Endothelial cell of umbilical vein (primary cell): Measurements from ENCODE around the gene CLPX. TPM values are rescaled to one million over a fixed set of nuclear protein-coding genes. Genes with fewer than 3 reads are reported as not detected.

Experiments used
- BruUV-seq: library from RNA; stranded (reverse); fragments of 400-500 nt; replicated peaks from 2 replicates; lab custom pipeline; 2021; lab: Mats Ljungman, UMichigan
- CTCF ChIA-PET: fragments of 300-600, 350-600 bp; sonication (Branson Sonifier 250); formaldehyde crosslinking; loops from one replicate; lab custom pipeline; 2021; ENCODE audit warnings: antibody characterized with exemption, inconsistent platforms; lab: Charles Lee
- POLR2A ChIA-PET: fragments of 300-600, 350-600 bp; sonication (Branson Sonifier 250); formaldehyde crosslinking; loops from one replicate; lab custom pipeline; 2021; ENCODE audit warnings: antibody characterized with exemption, inconsistent platforms; lab: Charles Lee
- DNase-seq: peaks from one replicate; pipeline ENCODE4 v3.0.0-alpha.2; 2011; ENCODE audit warnings: low read depth, low spot score
- FAIRE-seq: peaks from 2 replicates; lab custom pipeline; 2011; peaks lifted over from hg19 to GRCh38; lab: Jason Lieb, UNC
- H2AFZ ChIP-seq: 2 replicates; pipeline ENCODE4 v1.6.0; 2012; ENCODE audit warnings: low read depth, low read length, control low read depth, inconsistent platforms
- H3K27ac ChIP-seq: 2 replicates; pipeline ENCODE4 v1.5.1; 2011; ENCODE audit warnings: low read depth, mild to moderate bottlenecking, control low read depth, low read length, moderate library complexity; ENCODE audit not compliant: insufficient read depth
- H3K27me3 ChIP-seq, 2 experiments: 2 replicates each; pipeline versions ENCODE4 v1.6.0 to v1.6.1; 2011; ENCODE audit warnings: low read length in 2 of 2, mixed read lengths in 1 of 2; ENCODE audit not compliant: control insufficient read depth in 2 of 2, insufficient read depth in 2 of 2
- H3K36me3 ChIP-seq, 2 experiments: 2 replicates in 1 of 2; 3 replicates in 1 of 2; pipeline ENCODE4 v1.5.1; 2011; ENCODE audit warnings: low read length in 2 of 2, mild to moderate bottlenecking in 1 of 2, moderate library complexity in 1 of 2; ENCODE audit not compliant: control insufficient read depth in 2 of 2, insufficient read depth in 2 of 2; ENCODE audit errors: extremely low read depth in 1 of 2
- H3K4me1 ChIP-seq: 3 replicates; pipeline ENCODE4 v1.5.1; 2011; ENCODE audit warnings: mild to moderate bottlenecking, low read length; ENCODE audit not compliant: control insufficient read depth, insufficient read depth; ENCODE audit errors: extremely low read depth
- H3K4me2 ChIP-seq: 2 replicates; pipeline ENCODE4 v1.6.1; 2011; ENCODE audit warnings: low read length, control low read depth, mixed read lengths; ENCODE audit not compliant: insufficient read depth
- H3K4me3 ChIP-seq, 3 experiments: fragments of 200-600 bp in 1 of 3; sonication (generic), shearing (Covaris generic) in 1 of 3; replicated peaks in 1 of 3; 2 replicates each; pipeline ENCODE4 v1.5.1; 2011 to 2016; ENCODE audit warnings: control low read depth in 3 of 3, low read length in 3 of 3, mild to moderate bottlenecking in 2 of 3, inconsistent platforms in 1 of 3, low read depth in 1 of 3, moderate library complexity in 1 of 3; ENCODE audit not compliant: insufficient read depth in 1 of 3
- H3K79me2 ChIP-seq: 2 replicates; pipeline ENCODE4 v1.6.0; 2012; ENCODE audit warnings: low read length, inconsistent platforms; ENCODE audit not compliant: control insufficient read depth, insufficient read depth
- H3K9ac ChIP-seq: replicated peaks from 2 replicates; pipeline ENCODE3; 2011; ENCODE audit warnings: low read length, control low read depth; ENCODE audit not compliant: insufficient read depth; ENCODE audit errors: extremely low read depth
- H3K9me1 ChIP-seq: replicated peaks from 3 replicates; pipeline ENCODE4 v1.6.0; 2011; ENCODE audit warnings: mild to moderate bottlenecking, low read length; ENCODE audit not compliant: control insufficient read depth, insufficient read depth; ENCODE audit errors: extremely low read depth
- H3K9me3 ChIP-seq: replicated peaks from 2 replicates; pipeline ENCODE4 v1.5.1; 2012; ENCODE audit warnings: low read length, inconsistent platforms; ENCODE audit not compliant: control insufficient read depth, insufficient read depth
- H4K20me1 ChIP-seq: replicated peaks from 2 replicates; pipeline ENCODE3; 2011; ENCODE audit warnings: mild to moderate bottlenecking, low read length; ENCODE audit not compliant: control insufficient read depth, insufficient read depth; ENCODE audit errors: extremely low read depth
- CTCF ChIP-seq, 2 donors: IDR thresholded peaks; 1 replicate in 1 of 2; 2 replicates in 1 of 2; pipeline ENCODE4 v1.5.1; 2011; ENCODE audit warnings: low read length in 2 of 2, mild to moderate bottlenecking in 2 of 2, moderate library complexity in 2 of 2, control low read depth in 1 of 2, inconsistent platforms in 1 of 2, low read depth in 1 of 2; ENCODE audit not compliant: insufficient read depth in 1 of 2; ENCODE audit errors: extremely low read depth in 1 of 2
- EZH2 ChIP-seq: IDR thresholded peaks from 2 replicates; pipeline ENCODE4 v1.6.1; 2012; ENCODE audit warnings: borderline replicate concordance, low read depth, mild to moderate bottlenecking, moderate library complexity, low read length, inconsistent platforms; ENCODE audit not compliant: severe bottlenecking
- FOS ChIP-seq: IDR thresholded peaks from 2 replicates; pipeline ENCODE4 v1.6.1; 2011; ENCODE audit warnings: mild to moderate bottlenecking, low read length, moderate library complexity, borderline replicate concordance; ENCODE audit not compliant: insufficient read depth
- GATA2 ChIP-seq: IDR thresholded peaks from 2 replicates; pipeline ENCODE4 v1.7.0; 2011; ENCODE audit warnings: low read depth, mild to moderate bottlenecking, moderate library complexity, mixed read lengths, low read length; ENCODE audit not compliant: insufficient read length, insufficient read depth
- MAX ChIP-seq: IDR thresholded peaks from 2 replicates; pipeline ENCODE4 v1.6.1; 2011; ENCODE audit not compliant: insufficient read depth, insufficient read length
- POLR2A ChIP-seq: IDR thresholded peaks from 2 replicates; pipeline ENCODE4 v1.6.1; 2012; ENCODE audit warnings: low read depth, mild to moderate bottlenecking, control low read depth, low read length
- POLR2AphosphoS5 ChIP-seq: IDR thresholded peaks from 2 replicates; pipeline ENCODE4 v1.6.1; 2012; ENCODE audit warnings: low read depth, mild to moderate bottlenecking, control low read depth, low read length, moderate library complexity; ENCODE audit not compliant: insufficient read depth
- dilution Hi-C: fragments of 300-500 bp; cut with MboI; formaldehyde crosslinking; loops from one replicate; pipeline ENCODE4 v1.15.0; 2019; ENCODE audit warnings: low sequenced_read_pairs; ENCODE audit not compliant: extremely low pct_ligation_motif_present
- intact Hi-C: fragments of 100-400 bp; cut with micrococcal nuclease; formaldehyde crosslinking; loops from one replicate; pipeline ENCODE4 v1.10.0; 2022
- polyA plus RNA-seq, 4 experiments: library from polyadenylated mRNA; depleted of rRNA in 3 of 4; stranded (reverse) in 3 of 4; unstranded in 1 of 4; fragments of >200 nt; gene quantifications; 2 replicates each; pipeline versions ENCODE4 v1.2.1 to v1.2.3, GENCODE V29; 2011 to 2012; ENCODE audit warnings: missing spikeins in 1 of 4
- total RNA-seq: library from RNA; stranded (reverse); gene quantifications from 2 replicates; pipeline ENCODE4 v1.2.3, GENCODE V29; 2021

Gene CLPX
- total and polyA plus RNA-seq, 2 donors (not counting 3 experiments of a cell fraction or from before 2014, with no cell fraction given), result 11.1 to 41.4 TPM

GRCh38 chr15:65133548-65134200 lies 51.5 kb downstream of the CLPX start, which contains the start of gene PDCD7:
TSS of gene PDCD7 (minus strand) at chr15:65133808. CDS start at chr15:65133781, 27 bp downstream.
- POLR2A ChIA-PET, result interaction anchor here (0.7 kb wide), 1 partner anchor 52 kb away, joined by 12 read pairs; the partner anchor contains the start of gene CLPX
- Histone ChIP-seq H3K9me1 (no peaks in the 10 kb centered on the region), H3K27me3 (no peaks in the 10 kb centered on the region), H3K4me1 (peaks cover 10% of the 10 kb centered on the region), H3K4me3 (peak within 1 kb of the TSS; percentile 29 to 94 (median 72)), H3K27ac (peak within 1 kb of the TSS; percentile 46), H2AFZ (peak within 1 kb of the TSS; percentile 97), H3K79me2 (peaks cover 21% of the 10 kb centered on the region), H4K20me1 (no peaks in the 10 kb centered on the region), H3K9me3 (no peaks in the 10 kb centered on the region), H3K36me3 (peaks cover 0 to 5% of the 10 kb centered on the region in 2 experiments), H3K4me2 (peak within 1 kb of the TSS; percentile 98), H3K9ac (peak within 1 kb of the TSS; percentile 93)
- dilution Hi-C loops (no loop called here), intact Hi-C loops (loop anchor here (1.0 to 2.0 kb wide), 4 partner anchors 51 to 402 kb away; partner anchors contain the start of gene RNU5A-1)
- DNase-seq (peak; percentile 89), FAIRE-seq (peak; percentile 99)
- CTCF ChIA-PET, result interaction anchor here (1.4 to 1.6 kb wide), 2 partner anchors 30 to 32 kb away, joined by 3 to 4 read pairs; no protein-coding TSS in a partner anchor
- TSS peak; percentile 79 for BruUV-seq
- TF ChIP-seq POLR2AphosphoS5 (peak; percentile 88), POLR2A (peak; percentile 91), GATA2 (no peak), MAX (no peak)

DNA sequence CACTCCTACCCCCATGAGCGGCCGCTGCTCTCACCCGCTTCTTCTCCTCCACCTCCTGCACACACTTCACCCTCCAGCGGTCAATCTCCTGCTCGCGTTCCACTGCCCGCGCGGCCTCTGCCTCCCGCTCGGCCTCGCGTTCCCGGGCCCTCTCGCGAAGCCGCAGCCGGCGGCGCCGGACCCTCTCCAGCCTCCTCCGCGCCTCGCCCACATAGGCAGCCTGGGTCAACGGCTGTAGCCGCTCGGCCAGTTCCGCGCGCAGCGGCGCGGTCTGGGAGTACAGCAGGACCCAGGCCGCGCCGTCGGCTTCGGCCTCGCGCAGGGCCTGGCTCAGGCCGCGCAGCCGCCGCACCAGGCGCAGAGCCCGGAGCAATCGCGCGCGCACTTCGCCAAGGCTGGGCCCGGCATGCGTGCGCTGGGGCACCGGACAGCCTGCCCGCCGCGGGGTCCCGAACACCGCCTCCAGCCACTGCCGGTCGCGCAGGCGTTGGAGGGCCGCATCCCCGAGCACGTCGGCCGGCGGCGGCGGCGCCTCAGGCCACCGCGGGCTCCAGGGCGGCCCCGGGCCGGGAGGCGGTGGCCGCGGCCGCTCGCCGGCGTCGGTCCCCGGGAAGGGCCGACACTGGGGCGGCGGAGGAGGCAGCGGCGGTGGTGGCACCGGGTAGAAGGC lies 52.1 kb downstream of the CLPX start:
- Histone ChIP-seq H2AFZ (peak overlapping the region; percentile 44), H3K79me2 (peaks cover 21% of the 10 kb centered on the region), H3K9ac (peak overlapping the region; percentile 93), H3K4me1 (peaks cover 10% of the 10 kb centered on the region), H3K4me3 (peak overlapping the region; percentile 29 to 94 (median 72)), H3K9me1 (no peaks in the 10 kb centered on the region), H4K20me1 (no peaks in the 10 kb centered on the region), H3K27ac (peak overlapping the region; percentile 46), H3K4me2 (peak overlapping the region; percentile 98), H3K27me3 (no peaks in the 10 kb centered on the region), H3K36me3 (peaks cover 6 to 11% of the 10 kb centered on the region in 2 experiments), H3K9me3 (no peaks in the 10 kb centered on the region)
- ChIA-PET POLR2A (no interaction called here), CTCF (interaction anchor here (1.6 kb wide), 1 partner anchor 30 kb away, joined by 3 read pairs; no protein-coding TSS in a partner anchor)
- intact Hi-C loops, result loop anchor here (1.0 to 2.0 kb wide), 4 partner anchors 51 to 402 kb away; partner anchors contain the start of gene RNU5A-1
- TSS peak; percentile 45 for BruUV-seq
- dilution Hi-C loops, result no loop called here
- DNase-seq (peak; percentile 71), FAIRE-seq (no peak)
- TF ChIP-seq FOS (no peak), MAX (no peak), CTCF (IDR thresholded peaks at IDR 0.05; ENCODE audit: extremely low read depth in 1 of 2, insufficient read depth in 1 of 2, low read depth in 1 of 2, low read length in 2 of 2) (peak in 1 of 2 donors; percentile 13), GATA2 (no peak), EZH2 (no peak), POLR2A (no peak)
